ENCODE measurements around the gene KIDINS220.

DNA sequence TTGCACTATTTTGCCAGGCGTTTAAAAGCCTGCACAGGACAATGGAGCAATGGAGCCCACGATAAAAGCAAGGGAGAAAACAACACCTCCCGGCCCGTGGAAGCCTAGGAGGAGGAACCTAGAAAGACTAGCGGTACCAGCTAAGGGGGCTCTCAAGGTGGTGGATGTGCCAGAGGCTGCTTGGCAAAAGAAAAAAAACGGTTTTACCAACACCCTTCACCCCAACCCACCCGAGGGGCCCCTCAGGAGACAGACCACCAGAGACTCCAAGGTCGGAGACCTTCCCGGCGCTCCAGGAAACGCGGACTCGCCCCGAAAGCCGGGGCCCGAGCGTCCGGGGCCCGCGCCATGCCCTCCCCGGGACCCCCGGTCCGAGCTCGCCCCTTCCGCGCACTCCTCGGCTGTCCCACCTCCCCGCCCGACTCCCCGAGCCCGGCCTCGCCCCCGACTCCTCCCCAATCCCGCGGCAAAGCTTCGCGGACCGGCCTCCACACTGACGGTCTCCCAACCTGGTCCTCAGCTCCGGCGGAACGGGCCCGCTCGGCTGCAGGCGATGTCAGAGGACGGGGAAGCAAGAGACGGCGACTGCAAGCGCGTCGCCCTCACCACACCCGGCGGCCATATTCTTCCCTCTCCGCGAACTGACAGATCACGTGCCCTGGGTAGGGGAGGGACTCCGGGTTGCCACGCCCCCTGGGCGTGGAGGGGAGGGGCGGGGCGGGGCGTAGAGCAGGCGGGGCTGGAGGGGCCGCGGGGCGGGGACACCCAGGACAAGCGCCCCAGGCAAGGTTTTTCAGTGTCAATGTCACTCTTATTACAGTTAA, at the start of gene KIDINS220:
- TF ChIP-seq, protein P1, sequence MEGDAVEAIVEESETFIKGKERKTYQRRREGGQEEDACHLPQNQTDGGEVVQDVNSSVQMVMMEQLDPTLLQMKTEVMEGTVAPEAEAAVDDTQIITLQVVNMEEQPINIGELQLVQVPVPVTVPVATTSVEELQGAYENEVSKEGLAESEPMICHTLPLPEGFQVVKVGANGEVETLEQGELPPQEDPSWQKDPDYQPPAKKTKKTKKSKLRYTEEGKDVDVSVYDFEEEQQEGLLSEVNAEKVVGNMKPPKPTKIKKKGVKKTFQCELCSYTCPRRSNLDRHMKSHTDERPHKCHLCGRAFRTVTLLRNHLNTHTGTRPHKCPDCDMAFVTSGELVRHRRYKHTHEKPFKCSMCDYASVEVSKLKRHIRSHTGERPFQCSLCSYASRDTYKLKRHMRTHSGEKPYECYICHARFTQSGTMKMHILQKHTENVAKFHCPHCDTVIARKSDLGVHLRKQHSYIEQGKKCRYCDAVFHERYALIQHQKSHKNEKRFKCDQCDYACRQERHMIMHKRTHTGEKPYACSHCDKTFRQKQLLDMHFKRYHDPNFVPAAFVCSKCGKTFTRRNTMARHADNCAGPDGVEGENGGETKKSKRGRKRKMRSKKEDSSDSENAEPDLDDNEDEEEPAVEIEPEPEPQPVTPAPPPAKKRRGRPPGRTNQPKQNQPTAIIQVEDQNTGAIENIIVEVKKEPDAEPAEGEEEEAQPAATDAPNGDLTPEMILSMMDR (IDR thresholded peaks at IDR 0.05; ENCODE audit: insufficient read depth, low read depth, low read length), result no peak
- no peak for TF ChIP-seq EZH2 (IDR thresholded peaks at IDR 0.05; ENCODE audit: insufficient read depth, low read length)
